ENCODE data around the gene SVBP.

DNA sequence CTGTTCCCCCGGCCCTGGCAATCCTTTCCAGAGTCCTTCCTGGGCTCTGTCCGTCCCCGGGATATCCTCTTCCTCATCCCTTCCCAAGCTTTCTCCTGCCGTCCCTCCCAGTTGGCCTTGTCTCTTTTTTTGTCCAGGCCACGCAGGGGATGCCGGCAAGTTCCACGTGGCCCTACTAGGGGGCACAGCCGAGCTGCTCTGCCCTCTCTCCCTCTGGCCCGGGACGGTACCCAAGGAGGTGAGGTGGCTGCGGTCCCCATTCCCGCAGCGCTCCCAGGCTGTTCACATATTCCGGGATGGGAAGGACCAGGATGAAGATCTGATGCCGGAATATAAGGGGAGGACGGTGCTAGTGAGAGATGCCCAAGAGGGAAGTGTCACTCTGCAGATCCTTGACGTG is 13.4 kb upstream of the SVBP start:
- TF ChIP-seq, protein P1, sequence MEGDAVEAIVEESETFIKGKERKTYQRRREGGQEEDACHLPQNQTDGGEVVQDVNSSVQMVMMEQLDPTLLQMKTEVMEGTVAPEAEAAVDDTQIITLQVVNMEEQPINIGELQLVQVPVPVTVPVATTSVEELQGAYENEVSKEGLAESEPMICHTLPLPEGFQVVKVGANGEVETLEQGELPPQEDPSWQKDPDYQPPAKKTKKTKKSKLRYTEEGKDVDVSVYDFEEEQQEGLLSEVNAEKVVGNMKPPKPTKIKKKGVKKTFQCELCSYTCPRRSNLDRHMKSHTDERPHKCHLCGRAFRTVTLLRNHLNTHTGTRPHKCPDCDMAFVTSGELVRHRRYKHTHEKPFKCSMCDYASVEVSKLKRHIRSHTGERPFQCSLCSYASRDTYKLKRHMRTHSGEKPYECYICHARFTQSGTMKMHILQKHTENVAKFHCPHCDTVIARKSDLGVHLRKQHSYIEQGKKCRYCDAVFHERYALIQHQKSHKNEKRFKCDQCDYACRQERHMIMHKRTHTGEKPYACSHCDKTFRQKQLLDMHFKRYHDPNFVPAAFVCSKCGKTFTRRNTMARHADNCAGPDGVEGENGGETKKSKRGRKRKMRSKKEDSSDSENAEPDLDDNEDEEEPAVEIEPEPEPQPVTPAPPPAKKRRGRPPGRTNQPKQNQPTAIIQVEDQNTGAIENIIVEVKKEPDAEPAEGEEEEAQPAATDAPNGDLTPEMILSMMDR (conservative IDR thresholded peaks at IDR 0.05) = no peak
- no peak for TF ChIP-seq EZH2 (IDR thresholded peaks at IDR 0.05; ENCODE audit: low read depth)

Measured in PC-9 (cell line).